ENCODE measurements around the gene ZDHHC6.

DNA sequence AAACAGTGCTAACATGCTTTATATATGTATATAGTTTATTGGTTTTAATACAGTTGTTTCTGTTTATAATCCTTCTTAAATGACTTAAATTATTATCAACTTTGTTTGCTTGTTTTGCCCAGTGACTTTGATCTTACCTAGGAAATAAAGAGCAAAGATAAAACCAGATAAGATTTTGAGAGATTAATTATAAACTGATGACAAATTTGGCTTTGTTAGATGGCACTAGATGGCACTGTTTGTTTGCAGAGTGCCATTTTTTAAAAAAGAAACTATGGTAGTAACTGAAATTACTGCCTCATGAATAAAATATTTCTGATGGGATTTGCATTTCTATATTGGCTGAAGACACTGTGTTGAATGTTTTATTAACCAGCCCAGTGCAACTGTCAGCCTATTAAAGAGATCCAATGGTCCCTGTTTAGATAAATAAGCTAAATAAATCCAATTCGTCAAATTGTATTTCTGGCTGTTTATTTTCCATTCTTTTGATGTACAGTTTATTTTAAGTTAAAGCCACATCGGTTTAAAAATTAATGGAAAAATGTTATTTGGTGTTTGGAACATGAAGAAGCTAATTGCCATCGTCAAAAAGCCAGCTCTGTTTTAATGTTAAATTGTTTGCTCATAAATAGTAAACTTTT is 29.0 kb upstream of the ZDHHC6 start:
- no peak for TF ChIP-seq TAF1 (IDR thresholded peaks at IDR 0.05; ENCODE audit: borderline replicate concordance, insufficient read depth, low read length)
- no peak for TF ChIP-seq POLR2AphosphoS5 (IDR thresholded peaks at IDR 0.05; ENCODE audit: low read depth, low read length)
- no peak for TF ChIP-seq REST (IDR thresholded peaks at IDR 0.05; ENCODE audit: insufficient read depth in 1 of 2, low read depth in 2 of 2, low read length in 2 of 2)
- TF ChIP-seq SIN3A (IDR thresholded peaks at IDR 0.05; ENCODE audit: borderline replicate concordance, insufficient read depth, low read length) = no peak
